GM12892 (cell line): ENCODE measurements around the gene GAS6.
"Not testable (repeated sequence)": the region's sequence is repeated elsewhere in the genome, so short reads cannot be mapped to it uniquely, and the experiment has no call there.

Experiments
- DNase-seq: peaks from one replicate; pipeline ENCODE4 v3.0.0; 2011; ENCODE audit not compliant: insufficient read length
- FAIRE-seq: peaks from 2 replicates; lab custom pipeline; 2011; peaks lifted over from hg19 to GRCh38; lab: Jason Lieb, UNC
- POLR2A ChIP-seq: IDR thresholded peaks from 2 replicates; pipeline ENCODE4 v1.6.1; 2011; ENCODE audit warnings: low read depth, low read length, control low read depth
- POLR2AphosphoS5 ChIP-seq: IDR thresholded peaks from 2 replicates; pipeline ENCODE4 v1.6.1; 2011; ENCODE audit warnings: low read depth, low read length, control low read depth
- TAF1 ChIP-seq: IDR thresholded peaks from 2 replicates; pipeline ENCODE4 v1.6.1; 2011; ENCODE audit warnings: low read depth, mild to moderate bottlenecking, control low read depth, low read length, borderline replicate concordance

Gene GAS6

GRCh38 chr13:113836768-113837559 is 26.9 kb downstream of the GAS6 start:
- DNase-seq, result no peak
- FAIRE-seq, result no peak
- TF ChIP-seq POLR2A (no peak), POLR2AphosphoS5 (no peak), TAF1 (no peak)

- FAIRE-seq, result no peak
- no peak for TF ChIP-seq POLR2AphosphoS5
- no peak for TF ChIP-seq POLR2A
- no peak for TF ChIP-seq TAF1
- DNase-seq, result no peak
Observed at GRCh38 chr13:113835461-113836270, 28.2 kb downstream of the GAS6 start.

GRCh38 chr13:113834496-113835200 is 29.2 kb downstream of the GAS6 start:
- FAIRE-seq (no peak), DNase-seq (no peak)
- TF ChIP-seq TAF1 (no peak), POLR2AphosphoS5 (no peak), POLR2A (no peak)

- not testable (repeated sequence) for DNase-seq, FAIRE-seq
Observed at GRCh38 chr13:113834006-113834405, 29.9 kb downstream of the GAS6 start.

GRCh38 chr13:113833111-113833830 is 30.6 kb downstream of the GAS6 start:
- no peak for DNase-seq
- no peak for TF ChIP-seq POLR2AphosphoS5
- no peak for TF ChIP-seq TAF1
- no peak for TF ChIP-seq POLR2A
- no peak for FAIRE-seq

GRCh38 chr13:113832631-113833030 is 31.2 kb downstream of the GAS6 start:
- TF ChIP-seq POLR2A, result no peak
- TF ChIP-seq POLR2AphosphoS5, result no peak
- no peak for TF ChIP-seq TAF1
- FAIRE-seq (no peak), DNase-seq (no peak)

- DNase-seq, result no peak
- FAIRE-seq, result no peak
- no peak for TF ChIP-seq TAF1
- no peak for TF ChIP-seq POLR2AphosphoS5
- TF ChIP-seq POLR2A, result no peak
Observed at GRCh38 chr13:113832205-113832604, 31.7 kb downstream of the GAS6 start.

- TF ChIP-seq TAF1, result no peak
- no peak for TF ChIP-seq POLR2AphosphoS5
- TF ChIP-seq POLR2A, result no peak
- FAIRE-seq, result no peak
- no peak for DNase-seq
Observed at GRCh38 chr13:113831061-113831460, 32.8 kb downstream of the GAS6 start.

GRCh38 chr13:113830426-113830950 is 33.4 kb downstream of the GAS6 start:
- DNase-seq, FAIRE-seq: not testable (repeated sequence)

- TF ChIP-seq POLR2AphosphoS5, result no peak
- no peak for TF ChIP-seq TAF1
- TF ChIP-seq POLR2A, result no peak
- FAIRE-seq, result no peak
- DNase-seq, result no peak
Observed at GRCh38 chr13:113828282-113828825, 35.5 kb downstream of the GAS6 start.
